Endothelial cell of umbilical vein (primary cell): ENCODE results near the gene DUSP2. TPM values are rescaled to one million over a fixed set of nuclear protein-coding genes. Genes with fewer than 3 reads are reported as not detected.

ENCODE experiments used
- BruUV-seq: library from RNA; stranded (reverse); fragments of 400-500 nt; replicated peaks from 2 replicates; lab custom pipeline; 2021; lab: Mats Ljungman, UMichigan
- CTCF ChIA-PET: fragments of 300-600, 350-600 bp; sonication (Branson Sonifier 250); formaldehyde crosslinking; loops from one replicate; lab custom pipeline; 2021; ENCODE audit warnings: antibody characterized with exemption, inconsistent platforms; lab: Charles Lee
- POLR2A ChIA-PET: fragments of 300-600, 350-600 bp; sonication (Branson Sonifier 250); formaldehyde crosslinking; loops from one replicate; lab custom pipeline; 2021; ENCODE audit warnings: antibody characterized with exemption, inconsistent platforms; lab: Charles Lee
- DNase-seq: peaks from one replicate; pipeline ENCODE4 v3.0.0-alpha.2; 2011; ENCODE audit warnings: low read depth, low spot score
- FAIRE-seq: peaks from 2 replicates; lab custom pipeline; 2011; peaks lifted over from hg19 to GRCh38; lab: Jason Lieb, UNC
- H2AFZ ChIP-seq: 2 replicates; pipeline ENCODE4 v1.6.0; 2012; ENCODE audit warnings: low read depth, low read length, control low read depth, inconsistent platforms
- H3K27ac ChIP-seq: 2 replicates; pipeline ENCODE4 v1.5.1; 2011; ENCODE audit warnings: low read depth, mild to moderate bottlenecking, control low read depth, low read length, moderate library complexity; ENCODE audit not compliant: insufficient read depth
- H3K27me3 ChIP-seq, 2 experiments: 2 replicates each; pipeline versions ENCODE4 v1.6.0 to v1.6.1; 2011; ENCODE audit warnings: low read length in 2 of 2, mixed read lengths in 1 of 2; ENCODE audit not compliant: control insufficient read depth in 2 of 2, insufficient read depth in 2 of 2
- H3K36me3 ChIP-seq, 2 experiments: 2 replicates in 1 of 2; 3 replicates in 1 of 2; pipeline ENCODE4 v1.5.1; 2011; ENCODE audit warnings: low read length in 2 of 2, mild to moderate bottlenecking in 1 of 2, moderate library complexity in 1 of 2; ENCODE audit not compliant: control insufficient read depth in 2 of 2, insufficient read depth in 2 of 2; ENCODE audit errors: extremely low read depth in 1 of 2
- H3K4me1 ChIP-seq: 3 replicates; pipeline ENCODE4 v1.5.1; 2011; ENCODE audit warnings: mild to moderate bottlenecking, low read length; ENCODE audit not compliant: control insufficient read depth, insufficient read depth; ENCODE audit errors: extremely low read depth
- H3K4me2 ChIP-seq: 2 replicates; pipeline ENCODE4 v1.6.1; 2011; ENCODE audit warnings: low read length, control low read depth, mixed read lengths; ENCODE audit not compliant: insufficient read depth
- H3K4me3 ChIP-seq, 3 experiments: fragments of 200-600 bp in 1 of 3; sonication (generic), shearing (Covaris generic) in 1 of 3; replicated peaks in 1 of 3; 2 replicates each; pipeline ENCODE4 v1.5.1; 2011 to 2016; ENCODE audit warnings: control low read depth in 3 of 3, low read length in 3 of 3, mild to moderate bottlenecking in 2 of 3, inconsistent platforms in 1 of 3, low read depth in 1 of 3, moderate library complexity in 1 of 3; ENCODE audit not compliant: insufficient read depth in 1 of 3
- H3K79me2 ChIP-seq: 2 replicates; pipeline ENCODE4 v1.6.0; 2012; ENCODE audit warnings: low read length, inconsistent platforms; ENCODE audit not compliant: control insufficient read depth, insufficient read depth
- H3K9ac ChIP-seq: replicated peaks from 2 replicates; pipeline ENCODE3; 2011; ENCODE audit warnings: low read length, control low read depth; ENCODE audit not compliant: insufficient read depth; ENCODE audit errors: extremely low read depth
- H3K9me1 ChIP-seq: replicated peaks from 3 replicates; pipeline ENCODE4 v1.6.0; 2011; ENCODE audit warnings: mild to moderate bottlenecking, low read length; ENCODE audit not compliant: control insufficient read depth, insufficient read depth; ENCODE audit errors: extremely low read depth
- H3K9me3 ChIP-seq: replicated peaks from 2 replicates; pipeline ENCODE4 v1.5.1; 2012; ENCODE audit warnings: low read length, inconsistent platforms; ENCODE audit not compliant: control insufficient read depth, insufficient read depth
- H4K20me1 ChIP-seq: replicated peaks from 2 replicates; pipeline ENCODE3; 2011; ENCODE audit warnings: mild to moderate bottlenecking, low read length; ENCODE audit not compliant: control insufficient read depth, insufficient read depth; ENCODE audit errors: extremely low read depth
- CTCF ChIP-seq, 2 donors: IDR thresholded peaks; 1 replicate in 1 of 2; 2 replicates in 1 of 2; pipeline ENCODE4 v1.5.1; 2011; ENCODE audit warnings: low read length in 2 of 2, mild to moderate bottlenecking in 2 of 2, moderate library complexity in 2 of 2, control low read depth in 1 of 2, inconsistent platforms in 1 of 2, low read depth in 1 of 2; ENCODE audit not compliant: insufficient read depth in 1 of 2; ENCODE audit errors: extremely low read depth in 1 of 2
- EZH2 ChIP-seq: IDR thresholded peaks from 2 replicates; pipeline ENCODE4 v1.6.1; 2012; ENCODE audit warnings: borderline replicate concordance, low read depth, mild to moderate bottlenecking, moderate library complexity, low read length, inconsistent platforms; ENCODE audit not compliant: severe bottlenecking
- FOS ChIP-seq: IDR thresholded peaks from 2 replicates; pipeline ENCODE4 v1.6.1; 2011; ENCODE audit warnings: mild to moderate bottlenecking, low read length, moderate library complexity, borderline replicate concordance; ENCODE audit not compliant: insufficient read depth
- GATA2 ChIP-seq: IDR thresholded peaks from 2 replicates; pipeline ENCODE4 v1.7.0; 2011; ENCODE audit warnings: low read depth, mild to moderate bottlenecking, moderate library complexity, mixed read lengths, low read length; ENCODE audit not compliant: insufficient read length, insufficient read depth
- JUN ChIP-seq: IDR thresholded peaks from 2 replicates; pipeline ENCODE4 v1.6.1; 2011; ENCODE audit warnings: borderline replicate concordance, low read depth; ENCODE audit not compliant: insufficient read length, insufficient read depth
- MAX ChIP-seq: IDR thresholded peaks from 2 replicates; pipeline ENCODE4 v1.6.1; 2011; ENCODE audit not compliant: insufficient read depth, insufficient read length
- MYC ChIP-seq: IDR thresholded peaks from one replicate; pipeline ENCODE4 v1.6.1; 2011; ENCODE audit warnings: mild to moderate bottlenecking, low read depth, low read length
- POLR2A ChIP-seq: IDR thresholded peaks from 2 replicates; pipeline ENCODE4 v1.6.1; 2012; ENCODE audit warnings: low read depth, mild to moderate bottlenecking, control low read depth, low read length
- POLR2AphosphoS5 ChIP-seq: IDR thresholded peaks from 2 replicates; pipeline ENCODE4 v1.6.1; 2012; ENCODE audit warnings: low read depth, mild to moderate bottlenecking, control low read depth, low read length, moderate library complexity; ENCODE audit not compliant: insufficient read depth
- dilution Hi-C: fragments of 300-500 bp; cut with MboI; formaldehyde crosslinking; loops from one replicate; pipeline ENCODE4 v1.15.0; 2019; ENCODE audit warnings: low sequenced_read_pairs; ENCODE audit not compliant: extremely low pct_ligation_motif_present
- intact Hi-C: fragments of 100-400 bp; cut with micrococcal nuclease; formaldehyde crosslinking; loops from one replicate; pipeline ENCODE4 v1.10.0; 2022
- polyA plus RNA-seq, 4 experiments: library from polyadenylated mRNA; depleted of rRNA in 3 of 4; stranded (reverse) in 3 of 4; unstranded in 1 of 4; fragments of >200 nt; gene quantifications; 2 replicates each; pipeline versions ENCODE4 v1.2.1 to v1.2.3, GENCODE V29; 2011 to 2012; ENCODE audit warnings: missing spikeins in 1 of 4
- total RNA-seq: library from RNA; stranded (reverse); gene quantifications from 2 replicates; pipeline ENCODE4 v1.2.3, GENCODE V29; 2021

The DUSP2 gene
- total and polyA plus RNA-seq, 2 donors (not counting 3 experiments of a cell fraction or from before 2014, with no cell fraction given) = 0.33 TPM

GRCh38 chr2:96139181-96139758, 6.0 kb downstream of the DUSP2 start:
- POLR2A ChIA-PET = no interaction called here
- Histone ChIP-seq H3K36me3 (no peaks in the 10 kb centered on the region), H3K4me3 (no peak overlapping the region), H3K4me2 (no peak overlapping the region), H3K27ac (no peak overlapping the region), H3K9me3 (no peaks in the 10 kb centered on the region), H3K79me2 (no peaks in the 10 kb centered on the region), H3K9me1 (no peaks in the 10 kb centered on the region), H3K27me3 (peaks cover 0 to 3% of the 10 kb centered on the region in 2 experiments), H4K20me1 (no peaks in the 10 kb centered on the region), H2AFZ (no peak overlapping the region), H3K4me1 (no peaks in the 10 kb centered on the region), H3K9ac (no peak overlapping the region)
- no peak for FAIRE-seq
- BruUV-seq = no TSS peak
- TF ChIP-seq POLR2AphosphoS5 = no peak
- no peak for TF ChIP-seq EZH2
- no peak for TF ChIP-seq MAX
- no peak for TF ChIP-seq POLR2A
- TF ChIP-seq MYC = no peak
- TF ChIP-seq GATA2 = no peak
- no peak for TF ChIP-seq FOS
- no peak for TF ChIP-seq JUN
- no peak for TF ChIP-seq CTCF (IDR thresholded peaks at IDR 0.05; ENCODE audit: extremely low read depth in 1 of 2, insufficient read depth in 1 of 2, low read depth in 1 of 2, low read length in 2 of 2)
- DNase-seq = no peak
- intact Hi-C loops = loop anchor here (2.0 kb wide), 1 partner anchor 370 kb away; no protein-coding TSS in a partner anchor
- dilution Hi-C loops = no loop called here
- CTCF ChIA-PET = interaction anchor here (0.6 to 6.0 kb wide), 15 partner anchors 8 to 371 kb away, joined by 3 to 208 read pairs (median 4); partner anchors contain the start of genes CIAO1, ITPRIPL1 and TMEM127
